K562 (cell line): ENCODE data around the gene DCAF15. TPM values are rescaled to one million over a fixed set of nuclear protein-coding genes. Genes with fewer than 3 reads are reported as not detected.
A peak's percentile ranks its signal among the peaks of the same experiment; 100 is the strongest.

Experiments
- ATF2 ChIP-seq: sonication (generic); formaldehyde crosslinking; IDR thresholded peaks from 2 replicates; pipeline ENCODE4 v1.8.1; 2022; ENCODE audit warnings: missing genetic modification reagents
- DACH1 ChIP-seq: fragments of 450-650 bp; IDR thresholded peaks from 2 replicates; pipeline ENCODE4 v1.6.1; 2018; ENCODE audit not compliant: partially characterized antibody
- DMBX1 ChIP-seq: fragments of 250-450 bp; sonication (Bioruptor Pico); IDR thresholded peaks from 2 replicates; pipeline ENCODE4 v1.8.0; 2022; ENCODE audit warnings: inconsistent platforms, mild to moderate bottlenecking, moderate library complexity, borderline replicate concordance
- FOXM1 ChIP-seq, 2 experiments: fragments of 450-650 bp in 1 of 2; sonication (generic) in 1 of 2; formaldehyde crosslinking in 1 of 2; IDR thresholded peaks; 2 replicates each; pipeline versions ENCODE4 v1.6.1 to v1.9.0; 2017 to 2022; ENCODE audit warnings: low read depth in 2 of 2, mild to moderate bottlenecking in 2 of 2, missing genetic modification reagents in 1 of 2, moderate library complexity in 1 of 2
- ID3 ChIP-seq, 2 experiments: fragments of 250-450 bp in 1 of 2; fragments of 450-650 bp in 1 of 2; sonication (Bioruptor Pico) in 1 of 2; IDR thresholded peaks; 2 replicates each; pipeline versions ENCODE4 v1.6.1 to v1.8.0; 2016 to 2021; ENCODE audit warnings: mild to moderate bottlenecking in 2 of 2, moderate library complexity in 2 of 2, missing compliant biosample characterization in 1 of 2, missing genetic modification characterization in 1 of 2
- IRF9 ChIP-seq: fragments of 450-650 bp; IDR thresholded peaks from 2 replicates; pipeline ENCODE4 v1.6.1; 2016; ENCODE audit warnings: missing biosample characterization, missing genetic modification characterization
- JUND ChIP-seq, 2 experiments: IDR thresholded peaks; 2 replicates in 1 of 2; 3 replicates in 1 of 2; pipeline ENCODE4 v1.6.1; 2011; ENCODE audit warnings: borderline replicate concordance in 2 of 2, low read depth in 2 of 2, low read length in 2 of 2, improper control_type of control experiment in 1 of 2, missing biosample characterization in 1 of 2, missing genetic modification characterization in 1 of 2, missing genetic modification reagents in 1 of 2
- MLLT1 ChIP-seq, 2 experiments: fragments of 450-650 bp; IDR thresholded peaks; 2 replicates each; pipeline ENCODE4 v1.6.1; 2016
- MNT ChIP-seq, 2 experiments: fragments of 450-650 bp; conservative IDR thresholded peaks; 2 replicates each; pipeline ENCODE4 v1.6.1; 2017; ENCODE audit warnings: mild to moderate bottlenecking in 2 of 2, moderate library complexity in 2 of 2
- NONO ChIP-seq, 2 experiments: fragments of 200-400 bp in 1 of 2; fragments of 450-650 bp in 1 of 2; formaldehyde crosslinking in 1 of 2; IDR thresholded peaks; 2 replicates each; pipeline ENCODE4 v1.6.1; 2017; ENCODE audit warnings: low read depth in 2 of 2, mild to moderate bottlenecking in 2 of 2, moderate library complexity in 2 of 2, low read length in 1 of 2
- NR2F6 ChIP-seq: fragments of 450-650 bp; formaldehyde crosslinking; IDR thresholded peaks from 2 replicates; pipeline ENCODE4 v1.4.0; 2020; ENCODE audit warnings: mild to moderate bottlenecking
- PCBP1 ChIP-seq: fragments of 200-400 bp; formaldehyde crosslinking; IDR thresholded peaks from 2 replicates; pipeline ENCODE4 v1.6.1; 2018; ENCODE audit warnings: mild to moderate bottlenecking, low read depth, low read length; ENCODE audit not compliant: poor library complexity, severe bottlenecking
- PTBP1 ChIP-seq: fragments of 200-400 bp; formaldehyde crosslinking; IDR thresholded peaks from 2 replicates; pipeline ENCODE4 v1.6.1; 2017; ENCODE audit warnings: low read depth, low read length
- RHOXF2B ChIP-seq: fragments of 250-450 bp; sonication (Bioruptor Pico); conservative IDR thresholded peaks from 2 replicates; pipeline ENCODE4 v1.5.1; 2021
- SMAD1 ChIP-seq: fragments of 150-350 bp; IDR thresholded peaks from 2 replicates; pipeline ENCODE4 v1.6.1; 2014; ENCODE audit warnings: low read length, low read depth; ENCODE audit not compliant: partially characterized antibody
- TEAD1 ChIP-seq, 2 experiments: fragments of 450-650 bp in 1 of 2; sonication (generic) in 1 of 2; formaldehyde crosslinking; IDR thresholded peaks; 2 replicates each; pipeline versions ENCODE4 v1.4.0 to v1.8.0; 2020 to 2022; ENCODE audit warnings: mild to moderate bottlenecking in 2 of 2, missing genetic modification reagents in 1 of 2
- ZNF311 ChIP-seq: fragments of 250-450 bp; sonication (Bioruptor Pico); IDR thresholded peaks from 2 replicates; pipeline ENCODE4 v1.4.0; 2020; ENCODE audit warnings: mild to moderate bottlenecking, moderate library complexity
- polyA plus RNA-seq, 8 experiments: library from polyadenylated mRNA; depleted of rRNA in 4 of 8; stranded (reverse) in 5 of 8; unstranded in 3 of 8; fragments of >200 nt; fragmentation: Nextera tagmentation in 2 of 8; fragmentation: Illumina TruSeq in 1 of 8; extraction: Ambion mirVana in 2 of 8; extraction: Trizol in 1 of 8; gene quantifications; 2 replicates each; pipeline versions ENCODE4 v1.2.1 to v1.2.3, GENCODE V29; 2011 to 2014; ENCODE audit warnings: inconsistent platforms in 1 of 8, missing spikeins in 1 of 8
- total RNA-seq, 7 experiments: library from RNA; depleted of rRNA in 6 of 7; stranded (reverse); fragments of >200 nt in 6 of 7; fragmentation: Illumina TruSeq in 2 of 7; extraction: Trizol in 2 of 7; gene quantifications; 2 replicates each; pipeline versions ENCODE4 v1.2.1 to v1.2.3, GENCODE V29; 2011 to 2021; ENCODE audit warnings: low replicate concordance in 1 of 7

The DCAF15 gene
- total and polyA plus RNA-seq, 9 of the 15 experiments (the other 6 are each of a cell fraction or from before 2014, with no cell fraction given), result 0.17 to 68.5 (median 27.7) TPM

- TF ChIP-seq MNT (conservative IDR thresholded peaks at IDR 0.05), result peak; percentile 54 to 86
- TF ChIP-seq IRF9, result 0 out of 2 replicates have a peak, but pooled peaks have one; percentile 27
- peak; percentile 89 for TF ChIP-seq FOXM1 (IDR thresholded peaks at IDR 0.05; ENCODE audit: low read depth)
- TF ChIP-seq FOXM1 (CRISPR knock-in tag; IDR thresholded peaks at IDR 0.05; ENCODE audit: low read depth), result no peak
- 0 out of 2 replicates have a peak, but pooled peaks have one; percentile 67 for TF ChIP-seq RHOXF2B (CRISPR knock-in tag)
- TF ChIP-seq MLLT1 (IDR thresholded peaks at IDR 0.05), result peak in 1 of 2 experiments; percentile 99; a peak in 3 of 4 replicates
- TF ChIP-seq PCBP1, result peak; percentile 96
- TF ChIP-seq ZNF311 (CRISPR knock-in tag), result peak; percentile 71; the same call in 1 of the 2 replicates
- peak; percentile 100 for TF ChIP-seq ATF2 (CRISPR knock-in tag)
- peak; percentile 88 for TF ChIP-seq DMBX1
- peak; percentile 90 for TF ChIP-seq NR2F6
- TF ChIP-seq DACH1, result peak; percentile 75
- TF ChIP-seq ID3 (CRISPR knock-in tag; IDR thresholded peaks at IDR 0.05), result no peak
- TF ChIP-seq ID3 (tag; IDR thresholded peaks at IDR 0.05), result peak; percentile 100
- 0 out of 2 replicates have a peak, but pooled peaks have one; percentile 57 for TF ChIP-seq PTBP1
- peak; percentile 62 to 85; a peak in 3 of 4 replicates for TF ChIP-seq TEAD1 (CRISPR knock-in tag; IDR thresholded peaks at IDR 0.05)
- TF ChIP-seq JUND (IDR thresholded peaks at IDR 0.05; ENCODE audit: borderline replicate concordance, low read depth, low read length), result peak; percentile 98
- TF ChIP-seq JUND (tag; IDR thresholded peaks at IDR 0.05; ENCODE audit: borderline replicate concordance, low read depth, low read length), result peak; percentile 99
- TF ChIP-seq SMAD1, result peak; percentile 81
- TF ChIP-seq NONO (IDR thresholded peaks at IDR 0.05; ENCODE audit: low read depth in 2 of 2, low read length in 1 of 2), result peak in 1 of 2 experiments; percentile 95; a peak in 2 of 4 replicates
Measured at GRCh38 chr19:14006766-14007562, 54.7 kb downstream of the DCAF15 start (continued).
